Neuronal stem cell (in vitro differentiated cells): Measurements from ENCODE around the gene SPEF2.
A peak's percentile ranks its signal among the peaks of the same experiment; 100 is the strongest.

Experiments used
- DNase-seq: peaks from one replicate; pipeline ENCODE4 v3.0.0-alpha.2; 2013; ENCODE audit warnings: low spot score
- H2AFZ ChIP-seq: one replicate; pipeline ENCODE4 v1.6.1; 2013; ENCODE audit warnings: mild to moderate bottlenecking, low read length, inconsistent platforms
- H2AK5ac ChIP-seq: 2 replicates; pipeline ENCODE4 v1.6.1; 2013; ENCODE audit warnings: low read depth, mild to moderate bottlenecking, inconsistent platforms, low read length, moderate library complexity, mixed read lengths
- H2BK120ac ChIP-seq: 2 replicates; pipeline ENCODE4 v1.6.1; 2013; ENCODE audit warnings: low read depth, mild to moderate bottlenecking, inconsistent platforms, low read length, moderate library complexity, mixed read lengths
- H2BK12ac ChIP-seq: one replicate; pipeline ENCODE4 v1.6.1; 2013; ENCODE audit warnings: low read length, inconsistent platforms
- H2BK15ac ChIP-seq: 2 replicates; pipeline ENCODE4 v1.6.1; 2013; ENCODE audit warnings: mild to moderate bottlenecking, low read length, inconsistent platforms, mixed read lengths
- H2BK5ac ChIP-seq: one replicate; pipeline ENCODE4 v1.6.1; 2013; ENCODE audit warnings: inconsistent platforms, mild to moderate bottlenecking, low read length, moderate library complexity
- H3K14ac ChIP-seq: one replicate; pipeline ENCODE4 v1.6.1; 2013; ENCODE audit warnings: low read length, inconsistent platforms
- H3K18ac ChIP-seq: 2 replicates; pipeline ENCODE4 v1.6.1; 2013; ENCODE audit warnings: low read length, inconsistent platforms
- H3K23ac ChIP-seq: 2 replicates; pipeline ENCODE4 v1.6.1; 2013; ENCODE audit warnings: low read depth, mild to moderate bottlenecking, mixed read lengths, low read length, inconsistent platforms; ENCODE audit not compliant: poor library complexity
- H3K27ac ChIP-seq: replicated peaks from 3 replicates; pipeline ENCODE4 v1.5.1; 2013; ENCODE audit warnings: low read length, inconsistent platforms
- H3K27me3 ChIP-seq, 3 experiments: 2 replicates each; pipeline ENCODE4 v1.6.1; 2013; ENCODE audit warnings: low read length in 3 of 3, mild to moderate bottlenecking in 2 of 3, inconsistent platforms in 1 of 3, low read depth in 1 of 3, mixed read lengths in 1 of 3, moderate library complexity in 1 of 3; ENCODE audit not compliant: control insufficient read depth in 3 of 3, insufficient read depth in 3 of 3
- H3K36me3 ChIP-seq, 2 donors: replicated peaks in 1 of 2; 2 replicates each; pipeline ENCODE4 v1.6.1; 2013; ENCODE audit warnings: low read length in 2 of 2; ENCODE audit not compliant: control insufficient read depth in 2 of 2, insufficient read depth in 2 of 2
- H3K4ac ChIP-seq: 2 replicates; pipeline ENCODE4 v1.6.1; 2013; ENCODE audit warnings: inconsistent platforms, mild to moderate bottlenecking, low read length, moderate library complexity
- H3K4me1 ChIP-seq, 2 donors: 1 replicate in 1 of 2; 2 replicates in 1 of 2; pipeline ENCODE4 v1.6.1; 2013; ENCODE audit warnings: low read length in 2 of 2, low read depth in 1 of 2; ENCODE audit not compliant: control insufficient read depth in 2 of 2, insufficient read depth in 1 of 2
- H3K4me2 ChIP-seq: one replicate; pipeline ENCODE4 v1.6.1; 2013; ENCODE audit warnings: mild to moderate bottlenecking, low read length, inconsistent platforms; ENCODE audit not compliant: insufficient read depth, poor library complexity, severe bottlenecking
- H3K4me3 ChIP-seq, 2 donors: 2 replicates each; pipeline ENCODE4 v1.5.1; 2013; ENCODE audit warnings: low read length in 2 of 2, mild to moderate bottlenecking in 2 of 2, inconsistent platforms in 1 of 2, moderate library complexity in 1 of 2
- H3K79me1 ChIP-seq: one replicate; pipeline ENCODE4 v1.6.1; 2013; ENCODE audit warnings: low read depth, mild to moderate bottlenecking, inconsistent platforms, low read length, moderate library complexity
- H3K9ac ChIP-seq: one replicate; pipeline ENCODE4 v1.6.1; 2013; ENCODE audit warnings: mild to moderate bottlenecking, low read depth, low read length, inconsistent platforms; ENCODE audit not compliant: poor library complexity
- H3K9me3 ChIP-seq, 2 donors: replicated peaks in 1 of 2; 2 replicates each; pipeline versions ENCODE3 to v1.6.1; 2013; ENCODE audit warnings: low read length in 2 of 2, mild to moderate bottlenecking in 2 of 2, inconsistent platforms in 1 of 2, low read depth in 1 of 2, mixed read lengths in 1 of 2, moderate library complexity in 1 of 2; ENCODE audit not compliant: control insufficient read depth in 2 of 2, insufficient read depth in 1 of 2
- H4K8ac ChIP-seq: one replicate; pipeline ENCODE4 v1.6.1; 2013; ENCODE audit warnings: low read depth, mild to moderate bottlenecking, inconsistent platforms, low read length, moderate library complexity
- H4K91ac ChIP-seq: one replicate; pipeline ENCODE4 v1.6.1; 2013; ENCODE audit warnings: low read length, low read depth, mild to moderate bottlenecking, inconsistent platforms; ENCODE audit not compliant: poor library complexity
- WGBS, 2 donors: extraction: QIAGEN DNeasy Blood & Tissue Kit; methylation state at CpG; one replicate each; pipeline ENCODE4 v1.1.7; 2013; ENCODE audit warnings: missing lambda C conversion rate in 2 of 2, mixed read lengths in 1 of 2; ENCODE audit not compliant: insufficient read length in 2 of 2, insufficient replicate concordance in 1 of 2; ENCODE audit errors: extremely low coverage in 2 of 2; 5-methylcytosine and 5-hydroxymethylcytosine counted together

Gene SPEF2

DNA sequence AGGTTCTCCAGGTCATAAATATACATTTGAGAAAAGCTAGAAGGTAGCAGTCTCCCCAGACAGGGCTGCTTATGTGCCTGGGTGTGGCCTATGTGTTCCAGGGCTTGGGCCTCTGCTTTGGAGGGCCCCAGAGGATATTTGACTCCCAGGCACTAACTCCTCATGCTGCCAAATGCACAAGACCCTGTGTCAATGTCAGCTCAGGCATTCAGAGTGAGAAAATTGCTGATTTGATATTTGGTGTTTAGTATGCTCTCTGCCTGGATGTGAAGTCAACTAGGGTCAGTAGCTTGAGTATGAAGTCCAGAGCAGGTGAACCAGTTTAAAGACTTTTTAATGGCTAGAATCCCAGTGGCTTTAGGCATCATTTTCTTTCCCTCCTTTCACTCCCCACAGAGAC lies 181.5 kb downstream of the SPEF2 start:
- no peak overlapping the region for H2AK5ac ChIP-seq
- no peak overlapping the region for H3K14ac ChIP-seq
- no peak overlapping the region for H2BK15ac ChIP-seq
- H3K4me3 ChIP-seq: no peak overlapping the region
- H2BK5ac ChIP-seq: no peak overlapping the region
- H2BK120ac ChIP-seq: no peak overlapping the region
- H4K8ac ChIP-seq: no peak overlapping the region
- no peak overlapping the region for H3K27ac ChIP-seq
- no peak overlapping the region for H3K4ac ChIP-seq
- H3K18ac ChIP-seq: no peak overlapping the region
- no peak overlapping the region for H3K4me2 ChIP-seq
- H3K4me1 ChIP-seq: peaks cover 12 to 19% of the 10 kb centered on the region in 2 donors
- H3K9ac ChIP-seq: no peak overlapping the region
- no peak overlapping the region for H2AFZ ChIP-seq
- H3K27me3 ChIP-seq: no peaks in the 10 kb centered on the region
- no peak for DNase-seq
- no peak overlapping the region for H4K91ac ChIP-seq
- H3K23ac ChIP-seq: no peak overlapping the region
- H3K9me3 ChIP-seq: no peaks in the 10 kb centered on the region
- no peaks in the 10 kb centered on the region for H3K79me1 ChIP-seq
- no peaks in the 10 kb centered on the region for H3K36me3 ChIP-seq
- H2BK12ac ChIP-seq: no peak overlapping the region

- WGBS, 2 donors: no CpG with 5 or more reads among the region's 1 CpG
- Histone ChIP-seq H2BK15ac (no peak overlapping the region), H3K4me2 (no peak overlapping the region), H2BK120ac (no peak overlapping the region), H3K4ac (no peak overlapping the region), H3K27ac (no peak overlapping the region), H3K4me1 (peaks cover 7 to 17% of the 10 kb centered on the region in 2 donors), H2AK5ac (no peak overlapping the region), H4K8ac (no peak overlapping the region), H3K4me3 (no peak overlapping the region), H3K23ac (no peak overlapping the region), H4K91ac (no peak overlapping the region), H3K79me1 (no peaks in the 10 kb centered on the region), H3K9me3 (no peaks in the 10 kb centered on the region), H3K18ac (no peak overlapping the region), H3K9ac (no peak overlapping the region), H3K27me3 (no peaks in the 10 kb centered on the region), H3K36me3 (no peaks in the 10 kb centered on the region), H2AFZ (no peak overlapping the region), H3K14ac (no peak overlapping the region), H2BK12ac (no peak overlapping the region), H2BK5ac (no peak overlapping the region)
- no peak for DNase-seq
Measured at GRCh38 chr5:35799753-35800152, 182.1 kb downstream of the SPEF2 start.

GRCh38 chr5:35803191-35803651 lies 185.6 kb downstream of the SPEF2 start:
- no CpG with 5 or more reads among the region's 4 CpGs for WGBS, 2 donors

DNA sequence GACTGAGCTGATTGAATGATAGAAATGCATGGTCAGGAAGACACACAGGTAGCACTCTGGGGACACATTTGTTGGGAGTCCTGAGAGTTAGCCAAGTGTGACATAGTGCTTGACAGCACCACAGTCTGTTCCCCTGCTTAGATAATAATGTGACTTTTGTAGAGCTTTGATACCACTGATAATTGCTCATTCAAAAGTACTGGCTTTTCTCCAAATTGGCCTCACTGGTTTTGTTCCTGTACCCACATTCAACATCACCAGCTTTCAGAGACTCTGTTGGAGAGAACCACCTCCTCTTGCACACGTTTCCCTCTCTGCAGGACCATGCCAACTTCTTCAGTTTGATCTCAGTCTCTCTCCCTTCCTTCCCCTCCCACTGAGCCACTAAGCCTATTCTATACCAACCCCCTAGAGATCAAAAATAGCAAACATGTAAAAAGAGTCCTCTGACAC lies 186.6 kb downstream of the SPEF2 start:
- peaks cover 4 to 12% of the 10 kb centered on the region in 2 donors for H3K4me1 ChIP-seq
- no peak overlapping the region for H3K23ac ChIP-seq
- DNase-seq: no peak
- no peak overlapping the region for H2AFZ ChIP-seq
- H4K8ac ChIP-seq: no peak overlapping the region
- H3K27ac ChIP-seq: no peak overlapping the region
- H2BK120ac ChIP-seq: no peak overlapping the region
- no peaks in the 10 kb centered on the region for H3K79me1 ChIP-seq
- H3K4me2 ChIP-seq: no peak overlapping the region
- no CpG with 5 or more reads among the region's 1 CpG for WGBS, 2 donors
- no peak overlapping the region for H2BK15ac ChIP-seq
- no peak overlapping the region for H4K91ac ChIP-seq
- H2BK12ac ChIP-seq: no peak overlapping the region
- H3K14ac ChIP-seq: no peak overlapping the region
- H3K4ac ChIP-seq: no peak overlapping the region
- no peak overlapping the region for H3K4me3 ChIP-seq
- H2BK5ac ChIP-seq: no peak overlapping the region
- H2AK5ac ChIP-seq: no peak overlapping the region
- H3K27me3 ChIP-seq: no peaks in the 10 kb centered on the region
- no peak overlapping the region for H3K18ac ChIP-seq
- H3K9me3 ChIP-seq: no peaks in the 10 kb centered on the region
- H3K36me3 ChIP-seq: no peaks in the 10 kb centered on the region
- no peak overlapping the region for H3K9ac ChIP-seq

More at GRCh38 chr5:35803191-35803651, 185.6 kb downstream of the SPEF2 start:
- H3K9ac ChIP-seq: no peak overlapping the region
- H3K4ac ChIP-seq: no peak overlapping the region
- no peak overlapping the region for H3K14ac ChIP-seq
- H3K36me3 ChIP-seq: no peaks in the 10 kb centered on the region
- H4K91ac ChIP-seq: no peak overlapping the region
- H3K9me3 ChIP-seq: no peaks in the 10 kb centered on the region
- DNase-seq: peak; percentile 46
- no peaks in the 10 kb centered on the region for H3K27me3 ChIP-seq
- H3K23ac ChIP-seq: no peak overlapping the region
- H2AFZ ChIP-seq: no peak overlapping the region
- no peak overlapping the region for H2BK5ac ChIP-seq
- no peak overlapping the region for H2BK15ac ChIP-seq
- no peak overlapping the region for H3K4me3 ChIP-seq
- no peaks in the 10 kb centered on the region for H3K79me1 ChIP-seq
- H3K4me2 ChIP-seq: peak overlapping the region; percentile 30
- peak overlapping the region; percentile 49 for H3K18ac ChIP-seq
- no peak overlapping the region for H3K27ac ChIP-seq
- H4K8ac ChIP-seq: no peak overlapping the region
- H2BK120ac ChIP-seq: no peak overlapping the region
- H2AK5ac ChIP-seq: no peak overlapping the region
- H3K4me1 ChIP-seq: peaks cover 5 to 12% of the 10 kb centered on the region in 2 donors
- no peak overlapping the region for H2BK12ac ChIP-seq
